ENCODE results near the gene DSG4.

The DSG4 gene

GRCh38 chr18:31369478-31369877 lies 7.1 kb upstream of the DSG4 start:
- TF ChIP-seq ZFX (IDR thresholded peaks at IDR 0.05; ENCODE audit: borderline replicate concordance) (no peak), CTCF (IDR thresholded peaks at IDR 0.05) (no peak)
- no peak overlapping the region for H3K27ac ChIP-seq

- H3K27ac ChIP-seq, result no peak overlapping the region
- TF ChIP-seq ZFX (IDR thresholded peaks at IDR 0.05; ENCODE audit: borderline replicate concordance) (no peak), CTCF (IDR thresholded peaks at IDR 0.05) (no peak)
Observed at GRCh38 chr18:31371989-31372388, 4.6 kb upstream of the DSG4 start.

GRCh38 chr18:31373641-31374040 lies 2.9 kb upstream of the DSG4 start:
- no peak for TF ChIP-seq ZFX (IDR thresholded peaks at IDR 0.05; ENCODE audit: borderline replicate concordance)
- TF ChIP-seq CTCF (IDR thresholded peaks at IDR 0.05), result no peak

GRCh38 chr18:31380912-31381311 lies 4.3 kb downstream of the DSG4 start:
- H3K27ac ChIP-seq, result no peak overlapping the region
- no peak for TF ChIP-seq ZFX (IDR thresholded peaks at IDR 0.05; ENCODE audit: borderline replicate concordance)
- TF ChIP-seq CTCF (IDR thresholded peaks at IDR 0.05), result no peak

More at GRCh38 chr18:31373641-31374040, 2.9 kb upstream of the DSG4 start:
- H3K27ac ChIP-seq, result no peak overlapping the region

DNA sequence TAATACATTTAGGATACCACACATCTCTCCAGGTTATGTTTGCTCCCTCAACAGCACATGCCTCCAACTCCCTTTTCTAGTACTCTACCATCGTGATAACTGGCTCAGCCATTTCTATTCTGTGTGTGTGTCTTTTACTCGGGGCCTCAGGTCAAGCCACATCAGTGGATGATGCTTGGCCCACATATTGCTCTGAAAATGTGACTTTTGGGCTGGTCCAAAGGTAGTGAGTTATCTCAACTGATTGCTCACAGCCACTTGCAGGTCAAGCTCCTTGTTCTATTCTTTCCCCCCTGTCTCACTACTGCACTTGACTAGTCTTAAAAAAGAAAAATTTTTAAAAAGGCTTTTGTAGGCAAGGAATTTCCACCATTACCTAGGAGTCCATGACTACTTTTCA lies 5.5 kb downstream of the DSG4 start:
- H3K27ac ChIP-seq, result no peak overlapping the region
- no peak for TF ChIP-seq ZFX (IDR thresholded peaks at IDR 0.05; ENCODE audit: borderline replicate concordance)
- TF ChIP-seq CTCF (IDR thresholded peaks at IDR 0.05), result no peak

GRCh38 chr18:31386741-31387140 lies 10.2 kb downstream of the DSG4 start:
- no peak for TF ChIP-seq ZFX (IDR thresholded peaks at IDR 0.05; ENCODE audit: borderline replicate concordance)
- no peak for TF ChIP-seq CTCF (IDR thresholded peaks at IDR 0.05)
- H3K27ac ChIP-seq, result no peak overlapping the region

- TF ChIP-seq ZFX (IDR thresholded peaks at IDR 0.05; ENCODE audit: borderline replicate concordance), result no peak
- TF ChIP-seq CTCF (IDR thresholded peaks at IDR 0.05), result no peak
- no peak overlapping the region for H3K27ac ChIP-seq
Observed at GRCh38 chr18:31393286-31393685, 16.7 kb downstream of the DSG4 start.
